K562 (cell line): ENCODE measurements around the gene ARFGAP1. TPM values are rescaled to one million over a fixed set of nuclear protein-coding genes. Genes with fewer than 3 reads are reported as not detected.

ENCODE experiments used
- ATF1 ChIP-seq, 2 experiments: fragments of 450-650 bp in 1 of 2; IDR thresholded peaks; 2 replicates each; pipeline ENCODE4 v1.6.1; 2016; ENCODE audit warnings: missing compliant biosample characterization in 1 of 2, missing genetic modification characterization in 1 of 2
- BCOR ChIP-seq: fragments of 450-650 bp; IDR thresholded peaks from 2 replicates; pipeline ENCODE4 v1.6.1; 2016
- CHD2 ChIP-seq: IDR thresholded peaks from 2 replicates; pipeline ENCODE4 v1.6.1; 2011; ENCODE audit warnings: low read depth, low read length
- CSDE1 ChIP-seq, 2 experiments: fragments of 450-650 bp; IDR thresholded peaks; 2 replicates each; pipeline ENCODE4 v1.6.1; 2016; ENCODE audit warnings: mild to moderate bottlenecking in 1 of 2
- ESRRB ChIP-seq: fragments of 250-450 bp; sonication (Bioruptor Pico); IDR thresholded peaks from 2 replicates; pipeline ENCODE4 v1.5.0; 2020; ENCODE audit warnings: mild to moderate bottlenecking, moderate library complexity, borderline replicate concordance
- GABPB1 ChIP-seq: sonication (generic); formaldehyde crosslinking; IDR thresholded peaks from 2 replicates; pipeline ENCODE4 v1.8.0; 2022; ENCODE audit warnings: mild to moderate bottlenecking, missing genetic modification reagents
- KAT7 ChIP-seq: sonication (generic); formaldehyde crosslinking; IDR thresholded peaks from 2 replicates; pipeline ENCODE4 v1.8.0; 2022; ENCODE audit warnings: missing genetic modification reagents, mild to moderate bottlenecking, borderline replicate concordance
- MTF1 ChIP-seq: fragments of 250-450 bp; sonication (Bioruptor Pico); IDR thresholded peaks from 2 replicates; pipeline ENCODE4 v1.9.0; 2021; ENCODE audit warnings: moderate library complexity, mild to moderate bottlenecking, inconsistent platforms, borderline replicate concordance
- PHB2 ChIP-seq: fragments of 450-650 bp; IDR thresholded peaks from 2 replicates; pipeline ENCODE4 v1.6.1; 2017; ENCODE audit warnings: low read depth
- PHF8 ChIP-seq: fragments of 200-600 bp; sonication (generic); IDR thresholded peaks from 2 replicates; pipeline ENCODE4 v1.6.1; 2012; ENCODE audit warnings: mixed run types, mild to moderate bottlenecking, inconsistent platforms, low read length, moderate library complexity, borderline replicate concordance
- RB1 ChIP-seq: fragments of 450-650 bp; IDR thresholded peaks from 2 replicates; pipeline ENCODE4 v1.6.1; 2017; ENCODE audit warnings: low read depth, mild to moderate bottlenecking
- RBFOX2 ChIP-seq: fragments of 200-400 bp; formaldehyde crosslinking; IDR thresholded peaks from 2 replicates; pipeline ENCODE4 v1.6.1; 2017; ENCODE audit warnings: low read depth, mild to moderate bottlenecking, low read length, moderate library complexity
- SIN3B ChIP-seq: fragments of 450-650 bp; IDR thresholded peaks from 2 replicates; pipeline ENCODE4 v1.6.1; 2017; ENCODE audit warnings: low read depth, mild to moderate bottlenecking, moderate library complexity
- SREBF1 ChIP-seq: fragments of 150-350 bp; IDR thresholded peaks from 2 replicates; pipeline ENCODE4 v1.6.1; 2014; ENCODE audit warnings: antibody characterized with exemption, low read depth, low read length, borderline replicate concordance
- TBP ChIP-seq: optimal IDR thresholded peaks from 2 replicates; pipeline ENCODE3; 2011; ENCODE audit warnings: low read depth, low read length, improper control_type of control experiment
- TRIM24 ChIP-seq, 2 experiments: fragments of 450-650 bp; IDR thresholded peaks; 2 replicates each; pipeline ENCODE4 v1.6.1; 2016
- YY1 ChIP-seq, 3 experiments: IDR thresholded peaks; 2 replicates each; pipeline ENCODE4 v1.6.1; 2011; ENCODE audit warnings: low read length in 2 of 3, mild to moderate bottlenecking in 2 of 3, moderate library complexity in 2 of 3, borderline replicate concordance in 1 of 3, control low read depth in 1 of 3, low read depth in 1 of 3; ENCODE audit not compliant: insufficient read depth in 3 of 3, insufficient replicate concordance in 2 of 3, control insufficient read depth in 1 of 3, insufficient read length in 1 of 3; ENCODE audit errors: extremely low read depth in 1 of 3
- ZBTB11 ChIP-seq, 3 experiments: fragments of 200-800 bp in 1 of 3; fragments of 250-450 bp in 1 of 3; fragments of 450-650 bp in 1 of 3; sonication (Bioruptor Pico) in 1 of 3; sonication (Bioruptor generic) in 1 of 3; formaldehyde crosslinking in 1 of 3; IDR thresholded peaks; 2 replicates each; pipeline versions ENCODE4 v1.6.1 to v1.8.0; 2016 to 2022; ENCODE audit warnings: mild to moderate bottlenecking in 2 of 3, missing genetic modification characterization in 2 of 3, missing compliant biosample characterization in 1 of 3, moderate library complexity in 1 of 3
- ZNF140 ChIP-seq: fragments of 250-450 bp; sonication (Bioruptor Pico); IDR thresholded peaks from 2 replicates; pipeline ENCODE4 v1.8.0; 2021; ENCODE audit warnings: moderate library complexity, mild to moderate bottlenecking, inconsistent platforms
- ZNF699 ChIP-seq: fragments of 250-450 bp; sonication (Bioruptor Pico); IDR thresholded peaks from 2 replicates; pipeline ENCODE4 v1.8.0; 2021; ENCODE audit warnings: mild to moderate bottlenecking, moderate library complexity; ENCODE audit not compliant: insufficient replicate concordance
- polyA plus RNA-seq, 8 experiments: library from polyadenylated mRNA; depleted of rRNA in 4 of 8; stranded (reverse) in 5 of 8; unstranded in 3 of 8; fragments of >200 nt; fragmentation: Nextera tagmentation in 2 of 8; fragmentation: Illumina TruSeq in 1 of 8; extraction: Ambion mirVana in 2 of 8; extraction: Trizol in 1 of 8; gene quantifications; 2 replicates each; pipeline versions ENCODE4 v1.2.1 to v1.2.3, GENCODE V29; 2011 to 2014; ENCODE audit warnings: inconsistent platforms in 1 of 8, missing spikeins in 1 of 8
- total RNA-seq, 7 experiments: library from RNA; depleted of rRNA in 6 of 7; stranded (reverse); fragments of >200 nt in 6 of 7; fragmentation: Illumina TruSeq in 2 of 7; extraction: Trizol in 2 of 7; gene quantifications; 2 replicates each; pipeline versions ENCODE4 v1.2.1 to v1.2.3, GENCODE V29; 2011 to 2021; ENCODE audit warnings: low replicate concordance in 1 of 7
- TF ChIP-seq, protein P1 (sequence below): sonication (generic); formaldehyde crosslinking; IDR thresholded peaks from 2 replicates; pipeline ENCODE4 v1.4.0; 2020; ENCODE audit warnings: mild to moderate bottlenecking, missing genetic modification reagents

The ARFGAP1 gene
- total and polyA plus RNA-seq, 9 of the 15 experiments (the other 6 are each of a cell fraction or from before 2014, with no cell fraction given) = 0.53 to 102 (median 33.5) TPM

DNA sequence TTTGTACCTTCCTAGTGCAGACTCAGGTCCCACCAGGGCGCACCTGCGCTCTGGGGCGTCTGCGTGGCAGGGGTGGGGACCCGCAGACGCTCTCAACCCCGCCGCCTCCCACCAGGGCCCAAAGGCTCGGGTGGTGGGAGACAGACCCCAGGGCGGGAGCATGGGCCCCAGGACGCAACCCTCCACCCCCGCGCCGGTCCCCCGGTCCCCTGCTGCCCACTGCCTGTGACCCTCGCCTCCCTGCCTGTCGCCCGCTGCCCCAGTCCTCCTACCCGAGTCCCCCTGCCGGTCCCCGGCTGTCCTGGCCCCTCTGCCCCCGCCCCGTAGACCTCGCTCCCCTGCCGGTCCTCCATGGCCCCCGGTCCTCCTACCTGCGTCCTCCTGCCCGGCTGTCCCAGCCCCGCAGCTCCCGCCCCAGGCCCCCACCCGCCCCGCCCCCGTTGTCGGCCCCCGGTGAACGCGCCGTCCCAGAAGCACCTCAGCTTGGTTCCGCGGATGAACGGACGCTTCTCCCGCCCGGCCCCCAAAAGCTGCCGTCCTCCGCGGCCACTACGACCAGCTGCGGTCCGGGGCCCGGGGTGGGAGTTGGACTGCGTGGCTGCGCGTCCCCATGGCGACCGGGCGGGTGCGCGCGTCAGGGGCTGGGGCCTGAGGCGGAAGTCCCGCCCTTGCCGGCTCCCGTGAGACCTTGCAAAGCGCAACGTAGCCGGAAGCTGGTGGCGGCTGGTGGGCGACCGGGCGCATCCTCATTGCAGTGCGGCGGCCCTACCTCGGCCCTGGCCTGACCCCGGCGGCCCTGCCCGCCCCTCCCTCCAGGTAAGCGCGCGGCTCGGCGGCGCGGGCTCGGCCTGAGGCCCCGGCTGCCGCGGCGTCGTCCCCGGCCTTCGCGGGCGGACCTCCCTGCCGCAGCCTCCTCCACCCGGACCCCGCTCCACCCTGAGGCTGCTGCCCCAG, at the start of gene ARFGAP1 (continued):
- TF ChIP-seq ZBTB11 (CRISPR knock-in tag; IDR thresholded peaks at IDR 0.05) (peak in 2 of 3 experiments; percentile 19 to 62; a peak in 2 of 6 replicates), ESRRB (no peak), ZNF699 (CRISPR knock-in tag) (no peak), ATF1 (CRISPR knock-in tag; IDR thresholded peaks at IDR 0.05) (0 out of 2 replicates have a peak, but pooled peaks have one; percentile 27), ATF1 (tag; IDR thresholded peaks at IDR 0.05) (peak; percentile 88), PHF8 (peak; percentile 85; the same call in 1 of the 2 replicates), RBFOX2 (peak; percentile 88), SIN3B (peak; percentile 87), ZNF140 (no peak), TRIM24 (IDR thresholded peaks at IDR 0.05) (no peak), KAT7 (CRISPR knock-in tag) (no peak), TBP (peak; percentile 39), BCOR (no peak), PHB2 (no peak), MTF1 (no peak), CHD2 (peak; percentile 91), YY1 (IDR thresholded peaks at IDR 0.05; ENCODE audit: borderline replicate concordance in 1 of 3, control insufficient read depth in 1 of 3, extremely low read depth in 1 of 3, insufficient read depth in 3 of 3, insufficient read length in 1 of 3, insufficient replicate concordance in 2 of 3, low read depth in 1 of 3, low read length in 2 of 3) (peak in 1 of 3 experiments; percentile 61), GABPB1 (CRISPR knock-in tag) (peak; percentile 94), SREBF1 (no peak), RB1 (peak; percentile 76; the same call in 1 of the 2 replicates), CSDE1 (IDR thresholded peaks at IDR 0.05) (peak in 1 of 2 experiments; percentile 53; a peak in 1 of 4 replicates)
- TF ChIP-seq, protein P1, sequence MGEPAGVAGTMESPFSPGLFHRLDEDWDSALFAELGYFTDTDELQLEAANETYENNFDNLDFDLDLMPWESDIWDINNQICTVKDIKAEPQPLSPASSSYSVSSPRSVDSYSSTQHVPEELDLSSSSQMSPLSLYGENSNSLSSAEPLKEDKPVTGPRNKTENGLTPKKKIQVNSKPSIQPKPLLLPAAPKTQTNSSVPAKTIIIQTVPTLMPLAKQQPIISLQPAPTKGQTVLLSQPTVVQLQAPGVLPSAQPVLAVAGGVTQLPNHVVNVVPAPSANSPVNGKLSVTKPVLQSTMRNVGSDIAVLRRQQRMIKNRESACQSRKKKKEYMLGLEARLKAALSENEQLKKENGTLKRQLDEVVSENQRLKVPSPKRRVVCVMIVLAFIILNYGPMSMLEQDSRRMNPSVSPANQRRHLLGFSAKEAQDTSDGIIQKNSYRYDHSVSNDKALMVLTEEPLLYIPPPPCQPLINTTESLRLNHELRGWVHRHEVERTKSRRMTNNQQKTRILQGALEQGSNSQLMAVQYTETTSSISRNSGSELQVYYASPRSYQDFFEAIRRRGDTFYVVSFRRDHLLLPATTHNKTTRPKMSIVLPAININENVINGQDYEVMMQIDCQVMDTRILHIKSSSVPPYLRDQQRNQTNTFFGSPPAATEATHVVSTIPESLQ (CRISPR knock-in tag) = no peak
